HG03045 (cell line): ENCODE results near the gene ATP2A2.
"Not testable (repeated sequence)": the region's sequence is repeated elsewhere in the genome, so short reads cannot be mapped to it uniquely, and the experiment has no call there.

Source experiments
- ATAC-seq: cut with Tn5 transposase; IDR thresholded peaks from one replicate; pipeline ENCODE4 v1.9.1; 2021; ENCODE audit warnings: mild to moderate bottlenecking, moderate library complexity; ENCODE audit not compliant: unreplicated experiment

ATP2A2 gene

DNA sequence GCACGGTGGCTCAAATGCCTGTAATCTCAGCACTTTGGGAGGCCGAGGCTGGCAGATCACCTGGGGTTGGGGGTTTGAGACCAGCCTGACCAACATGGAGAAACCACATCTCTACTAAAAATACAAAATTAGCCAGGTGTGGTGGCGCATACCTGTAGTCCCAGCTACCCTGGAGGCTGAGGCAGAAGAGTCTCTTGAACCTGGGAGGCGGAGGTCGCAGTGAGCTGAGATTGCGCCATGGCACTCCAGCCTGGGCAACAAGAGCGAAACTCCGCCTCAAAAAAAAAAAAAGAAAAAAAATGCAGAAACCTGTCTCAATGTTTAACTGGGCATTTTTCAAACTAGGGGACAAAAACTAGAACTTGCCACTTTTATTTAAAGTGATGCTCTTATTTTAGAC, 59.2 kb downstream of the ATP2A2 start:
- not testable (repeated sequence) for ATAC-seq

DNA sequence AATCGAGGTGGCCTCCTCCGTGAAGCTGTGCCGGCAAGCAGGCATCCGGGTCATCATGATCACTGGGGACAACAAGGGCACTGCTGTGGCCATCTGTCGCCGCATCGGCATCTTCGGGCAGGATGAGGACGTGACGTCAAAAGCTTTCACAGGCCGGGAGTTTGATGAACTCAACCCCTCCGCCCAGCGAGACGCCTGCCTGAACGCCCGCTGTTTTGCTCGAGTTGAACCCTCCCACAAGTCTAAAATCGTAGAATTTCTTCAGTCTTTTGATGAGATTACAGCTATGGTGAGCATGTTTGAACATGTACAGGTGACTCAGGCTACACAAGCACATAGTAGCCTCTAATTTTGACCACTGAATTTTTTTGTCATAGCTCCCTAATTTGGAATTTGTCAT, 59.7 kb downstream of the ATP2A2 start:
- ATAC-seq = no peak

DNA sequence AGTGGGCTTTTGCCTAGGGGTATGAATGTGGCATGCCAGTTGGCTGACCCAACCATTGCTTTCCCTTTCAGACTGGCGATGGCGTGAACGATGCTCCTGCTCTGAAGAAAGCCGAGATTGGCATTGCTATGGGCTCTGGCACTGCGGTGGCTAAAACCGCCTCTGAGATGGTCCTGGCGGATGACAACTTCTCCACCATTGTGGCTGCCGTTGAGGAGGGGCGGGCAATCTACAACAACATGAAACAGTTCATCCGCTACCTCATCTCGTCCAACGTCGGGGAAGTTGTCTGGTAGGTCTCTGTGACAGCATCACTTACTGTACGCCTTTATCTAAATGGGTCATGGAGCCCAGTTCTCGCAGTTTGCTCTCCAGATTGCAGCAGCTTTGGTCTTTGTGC, 61.1 kb downstream of the ATP2A2 start:
- ATAC-seq = no peak

DNA sequence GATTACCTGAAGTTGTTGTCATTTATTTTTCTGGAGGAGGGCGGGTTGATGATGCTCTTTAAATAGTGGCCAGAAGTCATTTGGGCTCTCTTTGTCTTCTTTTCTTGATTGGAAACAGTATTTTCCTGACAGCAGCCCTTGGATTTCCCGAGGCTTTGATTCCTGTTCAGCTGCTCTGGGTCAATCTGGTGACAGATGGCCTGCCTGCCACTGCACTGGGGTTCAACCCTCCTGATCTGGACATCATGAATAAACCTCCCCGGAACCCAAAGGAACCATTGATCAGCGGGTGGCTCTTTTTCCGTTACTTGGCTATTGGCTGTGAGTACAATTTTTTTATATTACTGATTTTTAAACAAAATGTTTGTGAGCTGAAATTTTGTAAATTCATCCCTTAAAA, 62.1 kb downstream of the ATP2A2 start:
- ATAC-seq = no peak

DNA sequence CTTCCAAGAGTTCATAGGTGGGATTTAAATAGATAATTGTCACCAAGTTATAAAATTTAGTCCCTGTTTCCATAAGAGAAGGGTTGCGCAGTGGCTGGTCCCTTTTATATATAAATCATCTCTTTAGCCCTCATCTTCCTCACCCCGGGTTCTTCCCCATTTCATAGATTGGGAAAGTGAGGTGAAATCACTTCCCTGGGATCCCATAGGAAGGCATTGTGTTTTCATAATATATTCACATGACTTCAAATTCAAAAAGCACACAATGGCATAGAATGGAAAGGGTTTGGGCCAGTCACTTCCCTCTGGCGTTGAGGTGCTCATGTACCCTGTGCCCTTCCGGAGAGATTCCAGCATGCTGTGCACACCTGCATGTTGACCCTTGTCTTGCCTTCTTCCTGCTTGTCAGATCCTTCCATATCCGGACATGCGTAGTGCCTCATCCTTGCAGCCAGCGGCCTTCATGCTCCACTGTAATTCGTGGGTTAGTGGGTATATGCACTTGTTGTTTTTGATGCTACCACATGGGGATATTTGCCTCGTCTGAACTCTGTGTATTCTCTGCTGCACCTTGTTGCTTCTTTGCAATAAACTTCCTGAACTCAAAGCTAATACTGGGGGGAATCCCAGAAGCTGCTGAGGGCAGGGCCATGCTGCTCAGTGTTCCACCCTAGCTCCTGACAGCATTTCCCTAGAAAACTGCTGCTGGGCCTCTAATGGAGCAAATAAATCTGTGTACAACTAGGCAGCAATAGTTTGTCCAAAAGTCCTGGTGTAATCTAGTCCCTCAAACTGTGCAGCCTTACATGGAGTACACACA, 62.9 kb downstream of the ATP2A2 start:
- ATAC-seq = no peak

DNA sequence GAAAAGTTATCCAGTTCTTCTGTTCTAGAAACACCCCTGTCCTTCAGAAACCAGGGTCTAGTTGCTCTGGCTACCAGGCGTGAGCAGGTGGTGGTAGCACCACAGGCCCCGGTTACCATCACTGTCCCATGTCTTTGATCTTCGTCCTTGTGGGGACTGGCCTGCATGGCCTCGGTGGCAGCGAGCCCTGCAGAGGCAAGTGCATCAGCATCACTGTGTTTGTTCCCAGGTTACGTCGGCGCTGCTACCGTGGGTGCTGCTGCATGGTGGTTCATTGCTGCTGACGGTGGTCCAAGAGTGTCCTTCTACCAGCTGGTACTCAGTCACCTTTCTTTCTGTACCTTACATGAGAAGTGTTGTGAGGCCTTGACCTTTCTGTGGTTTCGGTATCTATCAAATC, 63.6 kb downstream of the ATP2A2 start:
- ATAC-seq = no peak

DNA sequence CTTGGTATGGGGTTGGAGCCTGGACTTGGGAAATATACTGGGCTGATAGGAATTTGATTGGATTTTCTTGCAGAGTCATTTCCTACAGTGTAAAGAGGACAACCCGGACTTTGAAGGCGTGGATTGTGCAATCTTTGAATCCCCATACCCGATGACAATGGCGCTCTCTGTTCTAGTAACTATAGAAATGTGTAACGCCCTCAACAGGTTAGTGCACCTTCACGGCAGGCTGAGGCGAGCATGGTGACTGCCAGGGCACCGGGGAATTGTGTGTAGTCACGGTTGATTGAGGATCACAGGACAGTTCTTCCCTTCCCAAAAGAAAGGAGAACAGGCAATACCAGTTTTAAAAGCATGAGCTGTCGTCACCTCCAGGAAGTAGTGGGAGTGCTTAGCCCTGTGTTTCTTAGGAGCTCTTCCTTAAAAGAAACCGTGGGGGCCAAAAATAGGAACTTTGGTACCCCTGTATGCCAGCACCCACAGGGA, 64.2 kb downstream of the ATP2A2 start:
- ATAC-seq = no peak

DNA sequence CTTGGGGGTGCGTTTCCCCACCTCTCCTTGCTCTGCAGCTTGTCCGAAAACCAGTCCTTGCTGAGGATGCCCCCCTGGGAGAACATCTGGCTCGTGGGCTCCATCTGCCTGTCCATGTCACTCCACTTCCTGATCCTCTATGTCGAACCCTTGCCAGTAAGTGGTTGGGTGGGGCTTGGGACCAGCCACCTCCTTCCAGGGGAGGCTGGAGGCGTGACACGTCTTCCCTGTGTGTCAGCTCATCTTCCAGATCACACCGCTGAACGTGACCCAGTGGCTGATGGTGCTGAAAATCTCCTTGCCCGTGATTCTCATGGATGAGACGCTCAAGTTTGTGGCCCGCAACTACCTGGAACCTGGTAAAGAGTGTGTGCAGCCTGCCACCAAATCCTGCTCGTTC, 64.9 kb downstream of the ATP2A2 start:
- ATAC-seq = no peak

DNA sequence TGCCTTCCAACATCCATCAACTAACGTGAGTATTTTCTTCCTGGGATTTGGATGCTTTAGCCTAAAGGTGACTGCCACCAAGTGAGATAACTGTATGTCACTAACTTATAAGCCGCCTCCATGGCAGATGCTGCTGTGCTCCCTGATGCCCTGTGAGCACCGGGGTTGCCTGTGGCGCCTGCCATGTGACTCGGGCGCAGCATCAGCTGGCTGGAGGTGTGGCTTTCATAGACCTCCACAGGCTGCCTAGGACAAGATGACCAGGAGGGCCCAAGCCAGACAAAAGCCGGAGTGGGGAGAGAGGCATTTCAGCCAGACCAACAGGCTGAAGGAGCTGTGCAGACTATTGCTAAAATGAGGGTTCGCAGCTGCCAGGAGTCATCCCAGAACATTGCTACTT, 66.7 kb downstream of the ATP2A2 start:
- no peak for ATAC-seq

DNA sequence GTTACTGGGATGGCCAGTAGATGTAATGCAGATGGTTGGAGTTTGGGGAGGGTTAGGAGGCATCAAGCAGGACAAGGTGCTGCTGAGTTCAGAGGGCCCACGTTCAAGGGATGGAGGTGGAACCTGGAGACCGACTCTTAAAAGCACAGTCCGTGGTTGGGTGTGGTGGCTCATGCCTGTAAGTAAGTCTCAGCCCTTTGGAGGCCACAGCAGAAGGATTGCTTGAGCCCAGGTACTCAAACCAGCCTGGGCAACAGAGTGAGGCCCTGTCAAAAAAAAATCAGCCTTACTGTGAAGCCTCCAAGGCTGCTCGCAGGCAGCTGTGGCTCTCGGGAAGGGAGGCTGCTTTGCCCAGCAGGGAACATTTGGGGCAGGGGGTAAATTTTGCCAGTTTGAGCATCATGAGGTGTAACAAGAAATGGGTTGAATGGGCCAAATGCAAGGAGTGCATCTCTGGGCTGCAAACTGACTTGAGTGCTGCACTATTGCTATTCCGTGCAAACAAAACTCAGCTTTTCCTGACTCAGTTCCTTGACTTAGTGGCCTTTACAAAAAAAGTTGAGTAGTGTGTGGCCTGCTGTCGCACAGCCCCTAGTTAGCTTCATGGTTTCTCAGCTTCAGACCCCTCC, 67.5 kb downstream of the ATP2A2 start:
- ATAC-seq = no peak

DNA sequence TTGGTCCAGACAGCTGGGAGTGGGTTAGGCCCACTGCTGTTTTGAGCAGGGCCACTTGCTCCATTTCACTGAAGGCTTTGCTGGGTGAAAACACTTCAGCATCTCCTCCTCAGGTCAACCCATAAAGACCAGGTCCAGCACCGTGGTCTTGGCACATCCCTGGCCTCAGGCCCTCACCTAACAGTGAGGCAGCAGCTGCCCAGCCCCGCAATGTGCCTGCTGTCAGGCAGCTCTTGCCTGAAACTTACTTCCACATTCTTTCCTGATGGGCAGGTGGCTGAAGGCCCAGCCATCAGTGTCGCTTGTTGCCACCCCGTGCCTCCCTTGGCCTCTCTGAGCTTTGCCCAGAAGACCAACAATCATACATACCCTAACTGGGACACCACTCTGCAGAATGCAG, 68.0 kb downstream of the ATP2A2 start:
- ATAC-seq = no peak

DNA sequence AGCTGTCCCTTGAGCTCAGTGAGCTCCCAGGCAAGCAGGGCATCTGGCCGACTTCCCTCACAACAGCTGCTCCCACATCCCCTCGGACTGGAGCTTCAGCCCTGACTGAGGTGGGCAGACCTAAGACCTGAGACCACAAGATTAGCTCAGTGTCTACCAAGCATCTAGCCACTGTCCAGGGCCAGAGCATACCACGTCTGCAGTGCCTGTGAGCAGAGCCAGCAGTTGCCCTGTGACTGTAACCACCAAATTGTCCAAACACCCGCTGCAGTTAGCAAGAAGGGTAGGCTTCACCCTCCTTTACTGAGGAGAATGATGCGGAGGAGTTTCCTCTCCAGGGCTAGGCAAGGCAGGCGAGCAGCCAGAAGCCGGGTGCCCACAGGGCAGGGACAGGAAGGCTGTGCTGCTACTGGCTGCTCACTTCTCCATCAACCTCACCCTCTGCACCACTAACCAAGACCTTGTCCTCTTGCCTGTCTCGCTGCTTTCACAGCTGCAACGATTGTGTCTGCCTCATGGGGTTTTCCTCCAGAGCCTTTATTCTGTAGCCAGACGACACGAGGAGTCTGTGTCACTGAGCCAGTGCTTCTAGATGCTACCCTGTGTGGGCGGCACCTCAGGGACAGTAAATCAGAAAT, 68.6 kb downstream of the ATP2A2 start:
- ATAC-seq = no peak

DNA sequence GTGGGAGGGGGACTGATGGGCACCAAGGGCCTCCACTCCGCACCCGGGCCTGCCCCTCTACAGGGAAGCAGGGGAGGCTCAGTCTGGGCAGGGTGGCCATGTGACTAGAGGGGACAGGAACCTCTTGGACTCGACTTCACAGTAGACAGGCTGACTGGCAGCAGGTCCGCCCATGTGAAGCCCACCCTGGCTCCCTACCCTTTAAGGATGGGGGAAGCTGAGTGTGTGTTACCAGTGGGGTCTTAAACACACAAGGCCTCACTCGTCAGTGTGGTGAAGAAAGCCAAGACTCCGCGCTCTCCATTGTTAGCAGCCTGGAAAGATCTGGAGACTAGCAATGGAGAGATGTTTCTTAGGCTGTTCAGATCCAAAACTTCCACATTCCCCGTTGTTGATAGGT, 70.1 kb downstream of the ATP2A2 start:
- no peak for ATAC-seq

DNA sequence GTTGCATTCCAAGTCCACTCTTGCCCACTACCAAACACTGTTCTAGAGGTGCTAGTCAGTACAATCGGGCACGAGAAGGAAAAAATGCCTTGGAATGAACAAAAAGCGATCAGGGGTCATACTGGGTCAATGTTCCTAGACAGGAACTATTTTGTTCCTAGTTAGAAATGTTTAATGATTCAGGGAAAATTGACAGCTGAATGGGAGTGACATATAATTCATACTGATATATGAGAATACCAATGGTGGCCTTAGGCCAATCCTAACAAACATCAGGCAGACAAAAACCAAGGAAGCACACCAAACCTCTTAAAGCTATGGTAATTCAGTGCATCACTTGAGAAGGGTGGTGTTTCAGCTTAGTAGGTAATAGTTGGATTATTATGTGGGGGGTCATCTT, 71.4 kb downstream of the ATP2A2 start:
- no peak for ATAC-seq

DNA sequence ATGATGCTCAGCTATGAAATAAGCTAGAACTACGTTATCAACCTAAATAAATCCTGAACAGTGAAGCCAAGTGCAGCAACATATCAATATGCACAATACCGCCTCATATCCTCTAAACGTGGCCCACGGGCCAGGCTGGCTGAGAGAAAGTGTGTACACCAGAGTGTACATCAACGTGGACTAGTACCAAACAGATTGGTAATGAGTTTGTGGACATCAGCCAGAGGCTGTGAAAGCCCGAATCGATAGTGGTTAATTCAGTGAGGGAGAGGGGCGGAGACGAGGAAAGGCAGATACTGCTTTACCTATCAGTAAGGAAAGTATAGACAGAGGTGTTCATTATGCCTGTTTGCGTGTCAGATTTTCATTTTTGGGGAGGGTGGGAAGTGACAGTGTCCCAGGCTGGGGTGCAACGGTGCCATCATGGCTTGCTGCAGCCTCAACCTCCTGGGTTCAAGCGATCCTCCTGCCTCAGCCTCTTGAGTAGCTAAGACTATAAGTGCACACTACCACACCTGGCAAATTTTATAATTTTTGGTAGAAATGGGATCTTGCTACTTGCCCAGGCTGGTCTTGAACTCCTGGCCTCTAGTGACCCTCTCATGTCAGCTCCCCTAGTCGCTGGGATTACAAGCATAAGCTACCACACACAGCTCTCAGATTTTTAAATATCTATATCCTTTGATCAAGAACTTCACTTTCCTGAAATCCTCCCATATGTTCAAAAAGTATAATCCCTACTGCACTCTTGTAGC, 72.3 kb downstream of the ATP2A2 start:
- ATAC-seq = no peak

DNA sequence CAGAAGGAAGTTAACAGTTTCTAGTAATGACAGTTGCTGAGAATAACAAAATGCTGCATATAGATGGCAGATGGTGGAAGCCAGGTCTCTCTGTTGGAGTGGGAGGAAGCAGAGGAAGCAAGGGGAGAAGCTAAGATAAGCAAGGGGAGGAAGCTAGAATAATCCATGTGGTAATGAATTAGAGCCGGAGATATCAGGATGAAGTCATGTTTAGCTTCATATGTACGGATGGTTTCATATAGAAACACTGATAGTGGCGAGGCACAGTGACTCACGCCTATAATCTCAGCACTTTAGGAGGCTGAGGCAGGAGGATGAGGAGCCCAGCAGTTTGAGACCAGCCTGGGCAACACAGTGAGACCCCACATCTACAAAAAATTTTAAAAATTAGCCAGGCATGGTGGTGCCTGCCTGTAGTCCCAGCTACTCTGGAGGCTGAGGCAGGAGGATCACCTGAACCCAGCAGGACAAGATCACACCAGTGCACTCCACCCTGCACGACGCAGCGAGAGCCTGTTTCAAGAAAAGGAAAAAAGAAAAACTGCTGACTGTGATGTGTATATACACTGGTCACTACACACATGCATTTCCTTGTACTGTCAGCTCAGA, 73.2 kb downstream of the ATP2A2 start:
- ATAC-seq = no peak

DNA sequence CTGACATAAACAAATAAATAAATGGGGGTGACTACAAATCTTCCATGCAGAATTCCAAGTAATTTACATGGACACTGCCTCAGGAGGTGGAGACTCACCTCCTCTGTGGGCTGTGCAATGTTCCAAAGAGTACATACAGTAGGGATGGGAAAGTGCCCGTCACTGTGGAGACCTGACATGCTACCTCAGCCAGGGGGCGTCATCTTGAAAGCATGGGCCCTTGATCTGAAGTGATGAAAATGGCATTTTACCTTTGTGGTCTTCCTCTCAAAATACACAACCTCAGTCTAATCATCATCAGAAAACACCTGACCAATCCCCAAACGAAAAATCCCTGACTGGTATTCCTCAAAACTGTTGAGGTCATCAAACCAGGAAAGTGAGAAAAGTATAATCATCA, 74.0 kb downstream of the ATP2A2 start:
- no peak for ATAC-seq

DNA sequence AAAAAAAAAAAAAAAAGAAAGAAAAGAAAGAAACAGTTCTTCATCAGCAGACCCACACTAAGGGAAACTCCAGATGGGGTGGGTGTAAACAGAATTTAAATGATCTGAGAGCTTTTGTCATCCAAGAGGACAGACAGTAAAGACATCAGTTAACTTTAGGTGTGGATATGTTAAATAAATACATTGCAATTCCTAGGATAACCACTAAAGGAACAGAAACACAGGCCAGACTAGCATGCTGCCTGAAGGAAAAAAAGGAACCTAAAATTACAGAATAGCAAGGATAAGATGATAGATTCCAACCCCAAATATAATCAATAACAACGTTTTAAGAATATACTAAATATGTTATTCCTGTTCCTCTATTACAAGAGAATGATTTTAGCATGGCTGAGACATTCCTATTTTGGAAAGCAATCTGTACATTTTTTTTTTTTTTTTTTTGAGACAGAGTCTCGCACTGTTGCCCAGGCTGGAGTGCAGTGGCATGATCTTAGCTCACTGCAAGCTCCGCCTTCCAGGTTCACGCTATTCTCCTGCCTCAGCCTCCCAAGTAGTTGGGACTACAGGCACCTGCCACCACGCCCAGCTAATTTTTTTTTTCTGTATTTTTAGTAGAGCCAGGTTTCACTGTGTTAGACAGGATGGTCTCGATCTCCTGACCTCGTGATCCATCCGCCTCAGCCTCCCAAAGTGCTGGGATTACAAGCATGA, 77.5 kb downstream of the ATP2A2 start:
- ATAC-seq = not testable (repeated sequence)

DNA sequence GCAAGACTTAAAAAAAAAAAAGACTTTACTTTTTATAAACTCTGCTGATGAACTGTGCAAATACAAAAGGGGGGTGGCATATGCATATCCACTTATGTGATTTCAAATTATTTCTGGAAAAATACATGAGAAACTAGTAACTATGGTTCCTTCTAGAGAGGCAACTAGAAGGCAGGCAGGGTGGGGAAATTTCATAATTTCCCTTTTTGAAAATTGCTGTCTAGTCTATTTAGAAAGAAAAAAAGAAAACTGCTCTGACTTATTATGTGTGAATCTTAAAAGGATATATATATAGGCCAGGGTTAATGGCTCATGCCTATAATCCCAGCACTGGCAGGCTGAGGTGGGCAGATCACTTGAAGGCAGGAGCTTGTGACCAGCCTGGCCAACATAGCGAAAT, 80.2 kb downstream of the ATP2A2 start:
- ATAC-seq = no peak
